HepG2 (cell line): ENCODE results near the gene SELENOS. TPM values are rescaled to one million over a fixed set of nuclear protein-coding genes. Genes with fewer than 3 reads are reported as not detected.

Experiments
- ATAC-seq: fragments of 200-7000 bp; cut with Tn5 transposase; 3 replicates; pipeline ENCODE4 v1.9.1; 2020; ENCODE audit warnings: mild to moderate bottlenecking, moderate library complexity
- BruUV-seq: library from RNA; stranded (reverse); fragments of 400-500 nt; replicated peaks from 2 replicates; lab custom pipeline; 2021; lab: Mats Ljungman, UMichigan
- CTCF ChIA-PET: fragments of 300-600 bp; formaldehyde crosslinking; extraction: SDS; loops from one replicate; lab custom pipeline; 2021; ENCODE audit warnings: low total read pairs, inconsistent platforms, low intra/inter-chr PET ratio; lab: Yijun Ruan, JAX
- POLR2A ChIA-PET: fragments of 350-600 bp; sonication (Branson Sonifier 250); formaldehyde crosslinking; loops from one replicate; lab custom pipeline; 2020; ENCODE audit warnings: antibody characterized with exemption, inconsistent platforms; lab: Yijun Ruan, JAX
- DNase-seq: peaks from one replicate; pipeline ENCODE4 v3.0.0-alpha.2; 2015; ENCODE audit warnings: low spot score
- FAIRE-seq: peaks from 3 replicates; lab custom pipeline; 2011; peaks lifted over from hg19 to GRCh38; lab: Jason Lieb, UNC
- H2AFZ ChIP-seq: one replicate; pipeline ENCODE4 v1.6.1; 2011; ENCODE audit warnings: low read length, inconsistent platforms
- H3K27ac ChIP-seq: fragments of 300-600 bp; 3 replicates; pipeline ENCODE4 v1.8.0; 2011; ENCODE audit warnings: mixed run types, mild to moderate bottlenecking, mixed read lengths, low read length, inconsistent platforms; ENCODE audit not compliant: insufficient read depth; ENCODE audit errors: extremely low read length
- H3K27me3 ChIP-seq, 2 experiments: fragments of 200-600 bp in 1 of 2; 2 replicates in 1 of 2; 3 replicates in 1 of 2; pipeline versions ENCODE4 v1.6.0 to v1.8.0; 2011; ENCODE audit warnings: low read length in 2 of 2, mild to moderate bottlenecking in 2 of 2, moderate library complexity in 2 of 2, inconsistent platforms in 1 of 2; ENCODE audit not compliant: insufficient read depth in 2 of 2, control insufficient read depth in 1 of 2
- H3K36me3 ChIP-seq, 2 experiments: fragments of 200-600 bp in 1 of 2; replicated peaks in 1 of 2; 2 replicates in 1 of 2; 3 replicates in 1 of 2; pipeline versions ENCODE4 v1.5.1 to v1.8.0; 2011; ENCODE audit warnings: low read length in 2 of 2, inconsistent platforms in 1 of 2; ENCODE audit not compliant: insufficient read depth in 2 of 2, control insufficient read depth in 1 of 2
- H3K4me1 ChIP-seq: 2 replicates; pipeline ENCODE4 v1.5.1; 2012; ENCODE audit warnings: low read length, inconsistent platforms; ENCODE audit not compliant: insufficient read depth
- H3K4me2 ChIP-seq: 2 replicates; pipeline ENCODE4 v1.6.0; 2011; ENCODE audit warnings: low read depth, low read length, inconsistent platforms
- H3K4me3 ChIP-seq, 3 experiments: fragments of 200-600 bp in 1 of 3; sonication (generic), shearing (Covaris generic) in 1 of 3; replicated peaks in 1 of 3; 2 replicates each; pipeline ENCODE4 v1.5.1; 2011 to 2016; ENCODE audit warnings: low read length in 3 of 3, inconsistent platforms in 2 of 3, low read depth in 2 of 3, mild to moderate bottlenecking in 2 of 3, control low read depth in 1 of 3, mixed read lengths in 1 of 3; ENCODE audit not compliant: insufficient read depth in 1 of 3
- H3K79me2 ChIP-seq: one replicate; pipeline ENCODE4 v1.6.1; 2011; ENCODE audit warnings: low read length, inconsistent platforms; ENCODE audit not compliant: insufficient read depth
- H3K9ac ChIP-seq: 2 replicates; pipeline ENCODE4 v1.6.0; 2011; ENCODE audit warnings: mild to moderate bottlenecking, low read depth, low read length, inconsistent platforms; ENCODE audit not compliant: insufficient read depth
- H3K9me3 ChIP-seq: 2 replicates; pipeline ENCODE4 v1.5.1; 2012; ENCODE audit warnings: mild to moderate bottlenecking, low read length
- H4K20me1 ChIP-seq: 2 replicates; pipeline ENCODE4 v1.6.0; 2011; ENCODE audit warnings: inconsistent platforms, mild to moderate bottlenecking, low read length, moderate library complexity; ENCODE audit not compliant: insufficient read depth
- AFF4 ChIP-seq: sonication (generic); formaldehyde crosslinking; IDR thresholded peaks from 2 replicates; pipeline ENCODE4 v1.4.0; 2020; ENCODE audit warnings: missing genetic modification reagents
- BATF2 ChIP-seq: sonication (generic); formaldehyde crosslinking; IDR thresholded peaks from 2 replicates; pipeline ENCODE4 v1.8.0; 2022; ENCODE audit warnings: mild to moderate bottlenecking, missing genetic modification reagents, moderate library complexity
- GATAD1 ChIP-seq: IDR thresholded peaks from 2 replicates; pipeline ENCODE4 v1.6.1; 2016; ENCODE audit warnings: missing genetic modification reagents, missing compliant biosample characterization
- IRF9 ChIP-seq: sonication (generic); formaldehyde crosslinking; IDR thresholded peaks from 2 replicates; pipeline ENCODE4 v1.8.0; 2022; ENCODE audit warnings: missing genetic modification reagents, mild to moderate bottlenecking, borderline replicate concordance
- MIER2 ChIP-seq: IDR thresholded peaks from 2 replicates; pipeline ENCODE4 v1.6.1; 2016; ENCODE audit warnings: missing biosample characterization, missing genetic modification reagents
- RORA ChIP-seq: sonication (generic); formaldehyde crosslinking; IDR thresholded peaks from 2 replicates; pipeline ENCODE4 v1.5.0; 2020; ENCODE audit warnings: mild to moderate bottlenecking, missing genetic modification reagents, moderate library complexity
- SKIL ChIP-seq: sonication (generic); formaldehyde crosslinking; IDR thresholded peaks from 2 replicates; pipeline ENCODE4 v1.8.0; 2022; ENCODE audit warnings: missing genetic modification reagents, mild to moderate bottlenecking, moderate library complexity, borderline replicate concordance
- ZKSCAN1 ChIP-seq: fragments of 150-350 bp; IDR thresholded peaks from 2 replicates; pipeline ENCODE4 v1.6.1; 2014; ENCODE audit warnings: low read length
- ZNF337 ChIP-seq: sonication (generic); formaldehyde crosslinking; IDR thresholded peaks from 2 replicates; pipeline ENCODE4 v1.5.1; 2020; ENCODE audit warnings: missing genetic modification reagents, low read depth, mild to moderate bottlenecking, borderline replicate concordance
- ZNF577 ChIP-seq: sonication (generic); formaldehyde crosslinking; IDR thresholded peaks from 2 replicates; pipeline ENCODE4 v1.4.0; 2020; ENCODE audit warnings: mild to moderate bottlenecking, low read depth, missing genetic modification reagents, borderline replicate concordance
- ZNF614 ChIP-seq: IDR thresholded peaks from 2 replicates; pipeline ENCODE4 v1.6.1; 2018; ENCODE audit warnings: missing biosample characterization, missing genetic modification reagents, inconsistent platforms, borderline replicate concordance
- ZNF773 ChIP-seq: sonication (generic); formaldehyde crosslinking; IDR thresholded peaks from 2 replicates; pipeline ENCODE4 v1.4.0; 2020; ENCODE audit warnings: missing genetic modification reagents, borderline replicate concordance
- ZNF792 ChIP-seq: IDR thresholded peaks from 2 replicates; pipeline ENCODE4 v1.6.1; 2016
- WGBS: methylation state at CpG from one replicate; pipeline ENCODE4 v1.1.6; 2017; ENCODE audit warnings: low lambda C conversion rate; 5-methylcytosine and 5-hydroxymethylcytosine counted together
- in situ Hi-C: cut with HindIII; loops from 2 replicates; pipeline ENCODE4 v1.10.0; 2017; ENCODE audit warnings: low pct_unique_long_range_greater_than_20kb; ENCODE audit not compliant: extremely low pct_ligation_motif_present
- intact Hi-C: fragments of 100-400 bp; cut with micrococcal nuclease; formaldehyde crosslinking; loops from one replicate; pipeline ENCODE4 v1.10.0; 2022; ENCODE audit not compliant: unreplicated experiment
- polyA plus RNA-seq, 8 experiments: library from polyadenylated mRNA; depleted of rRNA in 3 of 8; stranded (reverse) in 7 of 8; unstranded in 1 of 8; fragments of >200 nt; fragmentation: Illumina TruSeq in 4 of 8; extraction: Trizol in 4 of 8; gene quantifications; 2 replicates each; pipeline versions ENCODE4 v1.2.1 to v1.2.3, GENCODE V29; 2011 to 2016; ENCODE audit warnings: low read depth in 4 of 8, missing spikeins in 1 of 8, mixed read lengths in 1 of 8; ENCODE audit not compliant: insufficient read depth in 1 of 8
- total RNA-seq, 5 experiments: library from RNA; depleted of rRNA; stranded (reverse); fragments of >200 nt; fragmentation: Illumina TruSeq; extraction: Trizol; gene quantifications; 2 replicates each; pipeline ENCODE4 v1.2.3, GENCODE V29; 2016; ENCODE audit warnings: low read depth in 1 of 5
- TF ChIP-seq, protein P1 (sequence below): sonication (generic); formaldehyde crosslinking; conservative IDR thresholded peaks from 2 replicates; pipeline ENCODE4 v1.8.0; 2022; ENCODE audit warnings: mild to moderate bottlenecking, moderate library complexity, missing genetic modification reagents

Gene SELENOS
- total and polyA plus RNA-seq, 2 of the 13 experiments (the other 11 are each of a cell fraction or from before 2014, with no cell fraction given): 63.0 to 66.1 TPM

DNA sequence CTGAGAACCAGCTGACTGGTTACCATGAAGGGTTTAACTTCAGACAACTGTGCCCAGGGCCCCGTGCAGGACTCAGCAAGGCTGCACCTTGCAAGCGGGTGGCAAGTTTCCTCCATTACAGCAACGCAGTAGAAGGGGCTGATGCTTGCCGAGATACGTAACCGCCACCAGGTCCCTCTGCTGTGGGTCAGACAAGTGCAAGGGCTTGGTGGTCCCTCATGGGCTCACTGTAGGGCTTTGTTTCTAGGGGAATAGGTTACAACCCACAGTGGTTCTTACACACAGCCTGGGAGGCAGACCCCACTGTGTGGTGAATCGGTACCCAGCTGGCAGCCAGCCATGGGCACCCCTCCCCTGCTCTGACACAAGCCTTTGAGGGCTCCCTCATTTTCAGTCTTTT, 33.2 kb upstream of the SELENOS start:
- ATAC-seq (no peak), DNase-seq (no peak), FAIRE-seq (no peak)
- WGBS: 93% methylated on average over 3 of the region's 7 CpGs
- no peaks in the 10 kb centered on the region for H3K9me3 ChIP-seq
- H3K4me1 ChIP-seq: no peaks in the 10 kb centered on the region
- POLR2A ChIA-PET: no interaction called here
- H3K27ac ChIP-seq: no peak overlapping the region
- no peaks in the 10 kb centered on the region; a peak in 1 of 5 replicates for H3K27me3 ChIP-seq
- no peak overlapping the region for H2AFZ ChIP-seq
- H3K36me3 ChIP-seq: peaks cover 16 to 25% of the 10 kb centered on the region in 2 experiments; a peak in 4 of 5 replicates
- H3K4me3 ChIP-seq: no peak overlapping the region
- H4K20me1 ChIP-seq: no peaks in the 10 kb centered on the region
- intact Hi-C loops: no loop called here
- H3K4me2 ChIP-seq: no peak overlapping the region
- CTCF ChIA-PET: no interaction called here
- in situ Hi-C loops: no loop called here
- H3K9ac ChIP-seq: no peak overlapping the region
- BruUV-seq: no TSS peak
- no peaks in the 10 kb centered on the region for H3K79me2 ChIP-seq
- TF ChIP-seq ZNF773 (CRISPR knock-in tag) (no peak), MIER2 (CRISPR knock-in tag) (no peak), ZNF614 (CRISPR knock-in tag) (no peak), ZNF337 (no peak), ZNF792 (no peak), SKIL (CRISPR knock-in tag) (no peak), BATF2 (CRISPR knock-in tag) (no peak), RORA (CRISPR knock-in tag) (no peak), ZKSCAN1 (no peak), GATAD1 (CRISPR knock-in tag) (no peak), ZNF577 (CRISPR knock-in tag) (no peak), AFF4 (no peak), IRF9 (no peak)
- TF ChIP-seq, protein P1, sequence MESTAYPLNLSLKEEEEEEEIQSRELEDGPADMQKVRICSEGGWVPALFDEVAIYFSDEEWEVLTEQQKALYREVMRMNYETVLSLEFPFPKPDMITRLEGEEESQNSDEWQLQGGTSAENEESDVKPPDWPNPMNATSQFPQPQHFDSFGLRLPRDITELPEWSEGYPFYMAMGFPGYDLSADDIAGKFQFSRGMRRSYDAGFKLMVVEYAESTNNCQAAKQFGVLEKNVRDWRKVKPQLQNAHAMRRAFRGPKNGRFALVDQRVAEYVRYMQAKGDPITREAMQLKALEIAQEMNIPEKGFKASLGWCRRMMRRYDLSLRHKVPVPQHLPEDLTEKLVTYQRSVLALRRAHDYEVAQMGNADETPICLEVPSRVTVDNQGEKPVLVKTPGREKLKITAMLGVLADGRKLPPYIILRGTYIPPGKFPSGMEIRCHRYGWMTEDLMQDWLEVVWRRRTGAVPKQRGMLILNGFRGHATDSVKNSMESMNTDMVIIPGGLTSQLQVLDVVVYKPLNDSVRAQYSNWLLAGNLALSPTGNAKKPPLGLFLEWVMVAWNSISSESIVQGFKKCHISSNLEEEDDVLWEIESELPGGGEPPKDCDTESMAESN (CRISPR knock-in tag): no peak
